Activated T-cell treated with anti-CD3 and anti-CD28 coated beads, Interleukin-2, amount 50 U/mL, for 48 hours (primary cell): ENCODE data around the gene FAHD2A.
"Not testable (repeated sequence)": the region's sequence is repeated elsewhere in the genome, so short reads cannot be mapped to it uniquely, and the experiment has no call there.

Experiments
- DNase-seq, 2 experiments: peaks; one replicate each; pipeline ENCODE4 v3.0.0-alpha.2; 2020

FAHD2A gene

DNA sequence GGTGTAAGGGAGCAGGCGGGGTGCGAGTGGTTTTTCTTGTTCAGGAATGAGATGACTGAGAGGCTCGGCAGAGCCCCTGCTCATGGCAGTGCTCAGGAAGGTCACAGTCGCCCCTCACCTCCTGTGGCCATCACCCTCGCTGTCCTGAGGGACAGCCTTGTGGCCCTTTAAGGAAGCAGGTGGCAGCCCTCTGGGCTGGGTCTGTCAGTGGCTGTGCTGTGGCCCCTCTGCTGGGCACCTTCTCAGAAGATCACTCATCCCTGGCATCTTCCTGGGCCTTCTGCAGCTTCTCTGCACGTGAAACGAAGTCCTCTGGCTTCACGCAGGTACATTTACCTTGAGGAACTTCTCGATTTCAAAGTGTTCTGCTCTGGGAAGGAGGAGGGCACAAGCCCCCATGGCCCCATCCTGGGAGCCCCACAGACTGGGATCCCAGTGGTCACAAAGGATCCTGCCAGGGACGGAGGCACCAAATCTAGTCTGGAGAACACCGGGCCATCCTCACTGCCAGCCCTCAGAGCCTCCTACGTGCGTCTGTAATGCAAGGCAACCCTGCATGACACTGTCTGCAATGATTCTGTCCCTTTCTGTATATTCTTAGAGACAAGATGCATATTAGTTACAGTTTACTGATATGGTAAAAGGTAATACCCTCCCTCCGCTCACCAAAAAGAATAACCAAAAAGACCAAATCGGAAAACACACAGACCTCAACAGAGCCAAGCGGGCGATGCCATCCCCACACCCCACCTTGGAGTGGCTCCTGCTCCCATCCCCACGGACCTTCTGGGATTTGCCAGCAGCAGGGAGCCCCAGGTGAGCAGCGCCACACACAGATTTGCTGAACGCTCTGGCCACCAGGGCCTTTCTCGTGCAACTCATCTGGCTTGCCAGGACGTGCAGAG lies 25.9 kb upstream of the FAHD2A start:
- no peak for DNase-seq

DNA sequence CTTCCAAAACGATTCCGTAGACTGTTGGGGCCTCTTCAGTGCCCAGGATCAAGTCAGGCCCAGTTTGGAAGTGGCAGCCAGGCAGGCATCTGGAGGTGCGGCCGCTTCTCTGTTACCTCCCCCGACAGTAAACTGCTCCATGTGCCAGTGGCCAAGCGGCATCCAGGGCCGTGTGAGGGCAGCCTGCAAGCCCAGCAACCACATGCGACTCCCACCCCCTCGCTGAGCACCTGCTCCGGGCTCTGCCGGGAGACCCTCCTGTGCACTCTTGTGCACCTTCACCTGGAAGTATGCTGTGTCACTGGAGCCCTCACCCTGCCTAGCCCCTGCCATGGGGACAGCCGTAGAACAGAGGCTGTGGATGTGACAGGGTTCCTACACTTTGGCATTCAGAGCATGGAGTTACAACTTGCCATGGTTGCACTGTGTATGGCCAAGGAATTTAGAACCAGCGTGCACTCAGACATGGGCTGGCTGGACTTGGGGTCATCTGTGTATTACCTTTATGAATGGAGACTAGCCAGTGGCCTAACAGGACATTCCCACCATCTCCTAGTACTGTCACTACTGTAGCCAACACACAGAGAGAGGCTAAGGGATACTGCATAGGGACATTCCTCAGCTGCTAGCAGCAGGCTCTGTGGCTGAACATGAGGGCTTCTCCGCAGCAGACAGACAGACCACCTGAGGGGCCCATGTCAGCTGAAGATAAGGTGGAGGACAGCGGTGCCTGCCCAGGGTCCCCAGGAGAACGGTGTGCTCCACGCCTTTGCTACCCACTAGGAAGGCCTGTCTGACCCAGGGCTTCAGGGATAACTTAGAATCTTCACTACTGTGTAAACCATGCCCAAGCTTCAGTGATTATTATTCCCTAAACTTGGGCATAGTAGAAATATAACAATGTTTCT lies 25.0 kb upstream of the FAHD2A start:
- no peak for DNase-seq

DNA sequence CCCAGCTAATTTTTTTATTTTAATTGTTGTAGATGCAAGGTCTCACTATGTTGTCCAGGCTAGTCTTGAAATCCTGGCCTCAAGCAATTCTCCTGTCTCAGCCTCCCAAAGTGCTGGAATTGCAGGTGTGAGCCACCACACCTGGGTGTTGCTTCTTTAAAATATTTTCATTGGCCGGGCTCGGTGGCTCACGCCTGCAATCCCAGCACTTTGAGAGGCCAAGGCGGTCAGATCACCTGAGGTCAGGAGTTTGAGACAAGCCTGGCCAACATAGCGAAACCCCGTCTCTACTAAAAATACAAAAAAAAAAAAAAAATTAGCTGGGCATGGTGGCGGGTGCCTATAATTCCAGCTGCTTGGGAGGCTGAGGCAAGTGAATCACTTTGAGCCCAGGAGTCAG lies 24.2 kb upstream of the FAHD2A start:
- DNase-seq, result not testable (repeated sequence)

DNA sequence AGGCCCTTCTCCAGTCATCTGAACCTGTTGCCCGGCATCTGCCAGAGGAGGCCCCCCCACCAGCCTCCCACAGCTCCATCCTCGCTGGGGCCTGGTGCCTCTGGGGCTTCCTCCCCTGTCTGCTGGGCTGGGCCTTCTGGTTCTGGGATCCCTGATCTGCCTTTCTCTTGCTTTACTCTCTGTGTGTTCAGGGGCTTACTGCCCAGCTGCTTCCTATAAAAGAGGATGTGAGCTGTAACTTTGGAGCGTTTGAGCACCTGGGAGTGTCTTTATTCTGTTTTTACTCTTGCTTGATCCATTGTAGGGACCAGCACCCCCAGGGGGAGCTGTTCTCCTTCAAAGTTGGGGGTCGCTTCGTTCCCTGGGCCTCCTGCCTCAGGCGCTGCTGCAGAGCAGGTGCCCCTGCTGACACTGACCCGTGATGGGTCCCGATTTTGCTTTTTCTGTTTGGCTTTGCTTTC lies 23.1 kb upstream of the FAHD2A start:
- peak; percentile 26 to 30 for DNase-seq

DNA sequence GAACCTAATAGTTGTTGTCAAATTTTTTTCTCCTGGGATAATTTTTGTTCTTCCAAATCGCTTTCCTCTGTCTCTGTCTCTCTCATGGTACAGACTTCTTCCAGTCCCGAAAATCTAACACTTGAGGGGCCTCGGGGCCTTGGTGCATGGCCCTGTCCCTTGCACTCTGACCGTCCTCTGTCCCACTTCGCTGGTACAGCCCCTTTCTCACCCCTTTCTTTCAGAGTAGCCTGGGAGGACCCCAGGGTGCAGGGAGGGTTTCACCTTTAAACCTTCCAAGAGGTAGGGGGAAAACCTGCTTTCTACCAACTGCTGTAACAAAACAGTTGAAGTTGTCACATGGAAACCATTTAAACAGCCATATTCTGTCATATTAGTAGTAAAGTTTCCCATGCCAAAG lies 22.2 kb upstream of the FAHD2A start:
- DNase-seq, result no peak

DNA sequence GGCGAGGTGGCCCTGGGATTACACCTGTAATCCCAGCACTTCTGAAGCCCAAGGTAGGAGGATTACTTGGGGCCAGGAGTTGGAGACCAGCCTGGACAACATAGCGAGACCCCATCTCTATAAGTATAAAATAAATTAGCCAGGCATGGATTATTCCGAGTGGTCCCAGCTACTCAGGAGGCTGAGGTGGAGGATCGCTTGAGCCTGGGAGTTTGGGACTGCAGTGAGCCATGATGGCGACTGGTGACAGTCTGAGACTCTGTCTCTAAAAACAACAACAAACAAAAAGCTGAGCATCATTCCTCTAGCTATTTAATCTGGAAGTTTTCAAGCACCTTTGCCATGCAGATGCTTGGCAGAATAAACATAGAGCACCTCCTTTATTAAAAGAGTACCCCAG lies 21.8 kb upstream of the FAHD2A start:
- no peak for DNase-seq

DNA sequence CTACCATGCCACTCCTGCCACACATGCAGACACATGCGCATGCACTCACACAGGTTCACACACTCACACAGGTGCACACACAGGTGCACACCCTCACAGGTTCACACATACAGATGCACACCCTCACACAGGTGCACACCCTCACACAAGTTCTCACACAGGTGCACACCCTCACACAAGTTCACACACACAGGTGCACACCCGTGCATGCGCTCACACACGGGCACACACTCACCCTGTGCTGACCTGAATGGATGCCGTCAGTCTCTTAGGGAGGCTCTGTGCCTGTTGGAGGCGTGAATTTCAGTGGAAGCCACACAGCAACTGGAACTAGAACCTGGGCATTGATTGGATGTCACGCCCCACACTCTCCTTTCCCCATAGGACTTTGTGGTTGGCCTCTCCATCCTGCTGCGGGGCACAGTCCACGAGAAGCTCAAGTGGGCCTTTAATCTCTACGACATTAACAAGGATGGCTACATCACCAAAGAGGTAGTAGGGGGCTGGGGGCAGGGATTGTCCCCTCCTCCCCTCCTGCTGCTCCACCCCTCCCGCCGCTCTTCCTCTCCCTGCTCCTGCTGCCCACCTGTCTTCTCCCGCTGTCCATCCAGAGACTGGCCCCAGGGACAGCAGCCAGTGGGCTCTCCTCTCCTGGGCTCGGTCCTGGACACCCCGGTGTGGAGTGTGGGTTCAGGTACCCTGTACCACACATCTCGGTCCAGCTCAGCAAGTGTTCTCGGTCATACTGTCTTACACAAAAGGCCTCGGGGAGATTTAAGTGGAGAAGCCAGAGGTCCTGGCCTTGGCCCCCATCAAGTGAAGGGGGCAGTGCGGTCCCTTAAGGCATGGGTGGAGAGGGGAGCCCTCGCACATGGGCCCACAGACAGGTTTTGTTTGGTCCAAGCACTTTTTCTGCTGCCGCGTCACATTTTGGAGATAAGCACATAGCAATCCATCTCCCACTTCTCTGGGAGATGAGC lies 21.0 kb upstream of the FAHD2A start:
- no peak for DNase-seq

DNA sequence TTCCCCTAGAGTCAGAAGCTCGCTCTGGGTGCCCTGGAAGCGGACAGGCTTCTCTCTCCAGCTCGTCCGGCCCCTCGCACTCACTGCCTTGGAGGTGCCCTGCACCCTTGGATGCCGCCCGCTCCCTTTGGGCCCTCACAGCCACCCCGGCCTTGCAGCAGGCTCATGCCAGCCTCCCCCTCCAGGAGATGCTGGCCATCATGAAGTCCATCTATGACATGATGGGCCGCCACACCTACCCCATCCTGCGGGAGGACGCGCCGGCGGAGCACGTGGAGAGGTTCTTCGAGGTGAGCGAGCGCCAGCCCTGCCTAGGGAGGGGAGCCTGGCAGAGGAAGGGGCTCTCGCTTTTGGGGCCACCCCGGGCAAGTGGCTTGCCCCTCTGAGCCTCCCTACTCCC lies 20.3 kb upstream of the FAHD2A start:
- no peak for DNase-seq

DNA sequence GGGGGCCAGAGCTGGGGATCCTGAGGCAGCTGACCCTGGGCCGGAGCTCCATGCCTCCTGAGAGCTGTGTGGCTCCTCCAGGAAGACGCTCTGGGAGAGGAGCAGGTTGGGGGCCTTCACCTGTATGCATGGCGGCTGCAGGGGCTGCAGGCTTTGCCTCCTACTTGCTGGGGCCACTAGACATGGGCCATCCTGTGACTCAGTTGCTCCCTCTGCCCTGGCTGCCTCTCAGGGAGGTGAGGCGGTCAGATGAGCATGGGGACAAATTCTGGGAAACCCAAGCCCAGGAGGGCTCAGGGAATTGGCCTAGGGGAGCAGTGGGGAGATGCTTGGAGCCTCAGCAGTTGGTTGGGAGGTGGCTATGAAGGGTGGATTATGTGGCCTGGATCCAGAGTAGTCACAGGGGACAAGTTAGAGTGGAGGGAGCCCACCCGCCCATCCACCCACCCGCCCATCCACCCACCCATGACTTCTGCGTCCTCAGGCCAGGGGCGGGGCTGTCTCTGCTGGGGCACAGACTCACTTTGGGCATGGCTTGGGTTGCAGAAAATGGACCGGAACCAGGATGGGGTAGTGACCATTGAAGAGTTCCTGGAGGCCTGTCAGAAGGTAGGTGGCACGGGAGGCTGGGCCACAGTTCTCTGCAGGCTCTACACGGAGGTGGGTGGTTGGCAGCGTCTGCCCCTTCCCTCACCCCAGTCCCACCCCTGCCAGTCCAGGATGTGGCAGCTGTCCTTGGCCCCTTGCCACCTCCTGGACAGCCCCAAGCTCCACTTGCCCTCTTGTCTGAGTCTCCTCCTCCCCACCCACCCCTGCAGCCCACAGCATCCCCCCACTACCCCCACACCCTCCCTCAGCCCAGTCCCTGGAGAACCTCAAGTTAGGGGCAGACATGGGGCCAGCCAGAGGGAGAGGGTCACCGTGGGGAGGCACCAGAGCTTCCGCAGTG lies 19.5 kb upstream of the FAHD2A start:
- peak in 1 of 2 experiments; percentile 1 for DNase-seq

DNA sequence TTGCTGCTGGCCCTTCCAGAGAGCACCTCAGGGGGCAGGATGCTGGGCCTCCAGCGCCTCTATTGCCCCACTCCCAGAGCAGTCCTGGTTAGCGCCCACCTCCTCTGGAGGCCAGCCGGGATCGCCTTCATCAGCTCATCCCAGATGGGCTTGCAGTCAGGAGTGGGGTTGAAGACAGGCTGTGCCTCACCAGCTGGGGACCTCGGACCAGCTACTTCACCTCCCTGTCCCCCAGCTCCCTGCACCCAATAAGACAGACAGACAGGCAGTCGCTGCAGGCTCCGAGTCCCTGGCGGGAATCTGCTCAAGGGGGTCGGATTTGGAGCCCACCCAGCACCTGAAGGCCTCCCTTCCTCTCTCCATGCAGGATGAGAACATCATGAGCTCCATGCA lies 18.9 kb upstream of the FAHD2A start:
- peak in 1 of 2 experiments; percentile 3 for DNase-seq

DNA sequence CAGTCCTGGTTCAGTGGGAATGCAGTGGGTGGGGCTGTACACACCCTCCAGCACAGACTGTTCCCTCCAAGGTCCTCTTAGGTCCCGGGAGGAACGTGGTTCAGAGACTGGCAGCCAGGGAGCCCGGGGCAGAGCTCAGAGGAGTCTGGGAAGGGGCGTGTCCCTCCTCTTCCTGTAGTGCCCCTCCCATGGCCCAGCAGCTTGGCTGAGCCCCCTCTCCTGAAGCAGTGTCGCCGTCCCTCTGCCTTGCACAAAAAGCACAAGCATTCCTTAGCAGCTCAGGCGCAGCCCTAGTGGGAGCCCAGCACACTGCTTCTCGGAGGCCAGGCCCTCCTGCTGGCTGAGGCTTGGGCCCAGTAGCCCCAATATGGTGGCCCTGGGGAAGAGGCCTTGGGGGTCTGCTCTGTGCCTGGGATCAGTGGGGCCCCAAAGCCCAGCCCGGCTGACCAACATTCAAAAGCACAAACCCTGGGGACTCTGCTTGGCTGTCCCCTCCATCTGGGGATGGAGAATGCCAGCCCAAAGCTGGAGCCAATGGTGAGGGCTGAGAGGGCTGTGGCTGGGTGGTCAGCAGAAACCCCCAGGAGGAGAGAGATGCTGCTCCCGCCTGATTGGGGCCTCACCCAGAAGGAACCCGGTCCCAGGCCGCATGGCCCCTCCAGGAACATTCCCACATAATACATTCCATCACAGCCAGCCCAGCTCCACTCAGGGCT lies 17.5 kb upstream of the FAHD2A start:
- peak in 1 of 2 experiments; percentile 0 for DNase-seq

DNA sequence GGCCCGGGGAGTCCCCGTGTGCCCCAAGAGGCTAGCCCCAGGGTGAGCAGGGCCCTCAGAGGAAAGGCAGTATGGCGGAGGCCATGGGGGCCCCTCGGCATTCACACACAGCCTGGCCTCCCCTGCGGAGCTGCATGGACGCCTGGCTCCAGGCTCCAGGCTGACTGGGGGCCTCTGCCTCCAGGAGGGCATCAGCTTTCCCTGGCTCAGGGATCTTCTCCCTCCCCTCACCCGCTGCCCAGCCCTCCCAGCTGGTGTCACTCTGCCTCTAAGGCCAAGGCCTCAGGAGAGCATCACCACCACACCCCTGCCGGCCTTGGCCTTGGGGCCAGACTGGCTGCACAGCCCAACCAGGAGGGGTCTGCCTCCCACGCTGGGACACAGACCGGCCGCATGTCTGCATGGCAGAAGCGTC lies 16.9 kb upstream of the FAHD2A start:
- DNase-seq, result peak in 1 of 2 experiments; percentile 1

DNA sequence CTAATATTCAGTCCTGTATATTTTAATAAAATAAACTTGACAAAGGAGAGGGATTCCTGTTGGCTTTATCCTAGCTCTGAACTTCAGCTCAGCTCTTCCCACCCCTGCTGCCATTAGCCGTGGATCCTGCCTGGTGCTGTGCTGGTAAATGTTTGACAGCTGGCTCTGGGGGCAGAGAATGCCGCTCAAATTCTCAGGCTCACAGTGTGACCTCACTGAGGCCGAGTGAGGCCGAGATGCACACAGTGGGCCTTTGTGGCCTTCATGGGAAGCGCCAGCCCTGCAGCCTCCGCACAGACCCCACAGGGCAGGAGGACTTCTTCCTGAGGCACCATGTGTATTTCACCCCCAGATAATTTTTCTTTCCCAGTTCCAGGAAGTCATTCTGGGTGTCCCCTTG lies 16.5 kb upstream of the FAHD2A start:
- DNase-seq, result peak in 1 of 2 experiments; percentile 2

DNA sequence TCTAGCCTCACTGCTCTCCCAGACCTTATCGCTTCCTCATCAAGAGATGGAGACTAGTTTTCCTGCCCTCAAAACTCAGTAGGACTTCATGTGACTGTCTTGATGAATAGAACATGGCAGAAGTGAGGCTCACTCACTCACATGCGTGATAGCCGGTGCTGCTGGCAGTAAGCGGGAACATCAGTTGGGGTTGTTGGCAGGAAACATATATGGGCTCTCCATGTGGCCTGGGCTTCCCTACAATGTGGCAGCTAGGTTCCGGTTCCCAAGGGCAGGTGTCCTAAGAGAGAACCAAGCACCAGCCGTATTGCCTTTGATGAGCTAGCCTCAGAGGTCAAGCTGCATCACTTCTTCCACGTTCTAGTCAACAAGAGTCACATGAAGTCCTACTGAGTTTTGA lies 15.2 kb upstream of the FAHD2A start:
- DNase-seq, result peak in 1 of 2 experiments; percentile 13

DNA sequence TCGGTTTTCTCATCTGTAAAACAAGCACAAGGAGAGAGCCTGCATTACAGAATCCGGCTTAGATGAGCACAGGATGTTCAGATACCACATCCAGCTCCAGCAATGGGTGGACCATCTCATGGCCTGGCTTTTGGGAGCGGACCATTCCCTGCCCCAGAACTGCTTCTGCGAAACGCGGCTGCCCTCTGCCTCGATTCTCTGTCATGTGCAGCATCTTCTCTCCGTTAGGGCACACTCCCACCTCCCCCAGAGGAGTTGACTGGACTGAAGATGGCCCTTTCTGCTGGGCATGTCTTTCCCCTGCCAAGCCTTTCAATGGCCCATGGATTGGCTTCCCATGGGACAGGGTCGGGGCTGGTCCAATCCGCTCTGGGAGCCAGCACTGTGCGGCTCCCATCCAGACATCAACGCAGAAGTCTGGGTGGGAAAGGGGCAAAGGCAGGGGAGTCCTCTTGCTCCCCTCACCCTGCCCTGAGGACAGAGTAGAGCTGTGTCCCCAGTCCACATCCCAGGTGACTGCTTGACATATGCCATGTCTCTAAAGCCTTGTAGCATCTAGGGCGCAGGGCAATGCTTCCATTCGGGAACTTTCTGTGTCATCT lies 14.3 kb upstream of the FAHD2A start:
- peak in 1 of 2 experiments; percentile 11 for DNase-seq

DNA sequence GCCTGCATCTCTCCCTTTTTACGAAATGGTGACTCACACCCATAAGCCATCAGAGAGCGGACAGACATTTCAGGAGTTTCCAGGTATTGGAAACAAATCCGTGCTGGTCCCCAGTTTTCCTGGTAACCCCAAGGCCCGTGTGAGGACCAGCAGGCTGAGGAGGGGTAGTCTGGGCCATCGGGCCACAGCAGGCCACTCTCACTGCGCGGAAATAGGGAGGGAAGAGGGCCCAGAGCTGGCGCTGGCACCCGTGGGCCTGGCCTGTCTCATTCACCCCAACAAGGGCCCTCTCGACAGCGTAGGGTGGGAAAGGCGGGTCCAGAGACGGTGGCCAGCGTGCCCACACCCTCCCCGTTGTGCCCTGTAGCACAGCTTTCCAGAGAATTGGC lies 13.7 kb upstream of the FAHD2A start:
- no peak for DNase-seq

DNA sequence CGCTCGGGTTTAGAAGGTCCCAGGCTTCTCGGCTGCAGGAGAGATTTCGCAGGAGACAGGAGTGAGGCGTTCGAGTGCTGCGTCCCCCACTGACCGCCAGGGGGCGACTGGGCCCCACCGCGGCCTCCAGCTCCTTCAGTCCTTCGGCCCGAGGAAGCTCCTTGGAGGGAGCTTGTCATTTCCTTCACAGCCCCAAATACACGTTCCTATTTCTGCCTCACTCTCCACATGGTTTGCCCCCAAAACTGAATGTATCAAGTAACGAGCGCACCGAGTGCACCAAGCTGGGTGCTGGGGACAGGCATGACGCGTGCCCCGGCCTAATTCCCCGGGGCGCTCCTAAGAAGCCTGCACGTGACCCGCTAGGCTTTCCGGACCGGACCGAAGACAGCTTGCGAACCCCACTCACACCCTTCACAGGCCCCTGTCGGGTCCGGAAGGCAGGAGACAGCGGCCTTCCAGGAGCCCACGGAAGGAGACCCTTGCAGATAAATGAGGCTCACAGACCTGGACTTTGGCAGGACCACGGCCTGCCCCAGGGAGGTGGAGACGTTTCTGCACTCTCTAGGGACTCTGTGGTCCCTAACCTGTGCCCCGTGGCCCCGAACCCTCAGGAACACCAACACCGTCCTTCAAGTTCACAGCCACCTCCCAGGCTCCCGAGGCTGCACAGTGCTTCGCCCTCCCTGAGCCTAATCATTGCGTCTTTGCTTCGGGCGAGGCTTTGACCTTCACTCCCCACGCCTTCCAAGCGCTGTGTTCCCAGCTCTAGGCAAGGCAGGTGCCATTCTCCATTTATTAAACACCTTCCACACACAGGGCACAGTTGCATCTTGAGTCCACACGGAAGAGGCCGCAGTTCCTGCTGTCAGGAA lies 13.0 kb upstream of the FAHD2A start:
- peak; percentile 67 to 72 for DNase-seq

DNA sequence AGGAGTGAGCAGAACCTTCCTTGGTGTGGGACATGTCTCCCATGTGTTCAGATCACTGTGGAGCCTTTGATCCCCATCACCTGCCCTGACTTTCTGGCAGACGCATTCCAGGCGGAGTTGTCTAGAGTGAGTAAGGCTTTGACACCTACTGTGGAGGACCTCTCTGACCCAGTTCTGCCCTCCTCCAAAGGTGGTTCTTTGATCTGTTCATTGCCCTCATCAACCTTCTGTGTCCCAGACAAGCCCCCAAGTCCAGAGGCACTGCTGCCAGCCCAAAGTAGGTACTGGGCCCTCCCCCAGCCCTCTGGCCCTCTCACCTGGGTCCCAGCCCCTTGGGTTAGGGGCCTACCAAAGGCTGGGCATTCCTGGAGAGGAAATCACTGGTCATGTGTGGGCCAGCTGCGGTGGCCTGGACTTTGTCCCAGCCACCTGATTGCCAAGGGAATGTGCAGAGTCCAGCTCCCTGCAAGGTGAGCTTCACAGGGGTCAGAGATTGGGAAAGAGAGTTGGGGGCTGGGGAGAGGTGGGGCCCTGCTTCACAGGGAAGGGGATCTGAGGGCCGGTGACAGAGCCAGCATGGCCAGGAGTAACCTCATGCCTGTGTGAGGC lies 12.1 kb upstream of the FAHD2A start:
- DNase-seq, result no peak
